MM.1S (cell line): ENCODE measurements around the gene ATP4A.

Experiments used
- DNase-seq: peaks from one replicate; pipeline ENCODE4 v3.0.0-alpha.2; 2015
- H2AFZ ChIP-seq: fragments of 300-600 bp; sonication (generic); 2 replicates; pipeline ENCODE4 v1.6.0; 2016; ENCODE audit warnings: antibody characterized with exemption, low read length
- H3F3A ChIP-seq: fragments of 300-600 bp; sonication (generic); 2 replicates; pipeline ENCODE4 v1.6.1; 2016; ENCODE audit warnings: mild to moderate bottlenecking, antibody characterized with exemption, low read length, moderate library complexity, mixed read lengths; ENCODE audit not compliant: insufficient read depth
- H3K27ac ChIP-seq: fragments of 300-600 bp; sonication (generic); 2 replicates; pipeline ENCODE4 v1.5.1; 2016; ENCODE audit warnings: mild to moderate bottlenecking, low read length
- H3K27me3 ChIP-seq: fragments of 300-600 bp; sonication (generic); replicated peaks from 2 replicates; pipeline ENCODE4 v1.6.0; 2016; ENCODE audit warnings: low read length; ENCODE audit not compliant: insufficient read depth
- H3K36me3 ChIP-seq: fragments of 300-600 bp; sonication (generic); replicated peaks from 2 replicates; pipeline ENCODE4 v1.6.1; 2016; ENCODE audit warnings: mild to moderate bottlenecking, low read length, mixed read lengths; ENCODE audit not compliant: insufficient read depth
- H3K4me1 ChIP-seq: fragments of 300-600 bp; sonication (generic); 2 replicates; pipeline ENCODE4 v1.6.1; 2016; ENCODE audit warnings: low read length, mixed read lengths
- H3K4me2 ChIP-seq: fragments of 300-600 bp; sonication (generic); 2 replicates; pipeline ENCODE4 v1.6.0; 2016; ENCODE audit warnings: low read depth, low read length
- H3K4me3 ChIP-seq: fragments of 300-600 bp; sonication (generic); 2 replicates; pipeline ENCODE4 v1.5.1; 2016; ENCODE audit warnings: low read length, mixed read lengths
- H3K79me2 ChIP-seq: fragments of 300-600 bp; sonication (generic); 2 replicates; pipeline ENCODE4 v1.6.1; 2016; ENCODE audit warnings: mixed run types, low read length, mixed read lengths
- H3K9ac ChIP-seq: fragments of 300-600 bp; sonication (generic); 2 replicates; pipeline ENCODE4 v1.6.1; 2016; ENCODE audit warnings: low read length, mixed read lengths
- H3K9me2 ChIP-seq: fragments of 300-600 bp; sonication (generic); replicated peaks from 2 replicates; pipeline ENCODE4 v1.6.1; 2016; ENCODE audit warnings: mild to moderate bottlenecking, low read length, mixed read lengths; ENCODE audit not compliant: insufficient read depth
- H3K9me3 ChIP-seq: fragments of 300-600 bp; sonication (generic); replicated peaks from 2 replicates; pipeline ENCODE4 v1.6.1; 2016; ENCODE audit warnings: mild to moderate bottlenecking, low read length, mixed read lengths; ENCODE audit not compliant: insufficient read depth
- H4K20me1 ChIP-seq: fragments of 300-600 bp; sonication (generic); 2 replicates; pipeline ENCODE4 v1.6.1; 2016; ENCODE audit warnings: mild to moderate bottlenecking, low read length, moderate library complexity, mixed read lengths; ENCODE audit not compliant: insufficient read depth
- CTCF ChIP-seq: fragments of 300-600 bp; sonication (generic); IDR thresholded peaks from 2 replicates; pipeline ENCODE4 v1.5.1; 2016; ENCODE audit warnings: antibody characterized with exemption, low read length, mixed read lengths
- EZH2 ChIP-seq: fragments of 300-600 bp; sonication (generic); optimal IDR thresholded peaks from 2 replicates; pipeline ENCODE3; 2017; ENCODE audit warnings: low read depth, mild to moderate bottlenecking, antibody characterized with exemption, low read length, mixed read lengths
- EZH2phosphoT487 ChIP-seq: fragments of 300-600 bp; sonication (generic); IDR thresholded peaks from 2 replicates; pipeline ENCODE4 v1.6.1; 2018; ENCODE audit warnings: antibody characterized with exemption, low read length

Gene ATP4A

DNA sequence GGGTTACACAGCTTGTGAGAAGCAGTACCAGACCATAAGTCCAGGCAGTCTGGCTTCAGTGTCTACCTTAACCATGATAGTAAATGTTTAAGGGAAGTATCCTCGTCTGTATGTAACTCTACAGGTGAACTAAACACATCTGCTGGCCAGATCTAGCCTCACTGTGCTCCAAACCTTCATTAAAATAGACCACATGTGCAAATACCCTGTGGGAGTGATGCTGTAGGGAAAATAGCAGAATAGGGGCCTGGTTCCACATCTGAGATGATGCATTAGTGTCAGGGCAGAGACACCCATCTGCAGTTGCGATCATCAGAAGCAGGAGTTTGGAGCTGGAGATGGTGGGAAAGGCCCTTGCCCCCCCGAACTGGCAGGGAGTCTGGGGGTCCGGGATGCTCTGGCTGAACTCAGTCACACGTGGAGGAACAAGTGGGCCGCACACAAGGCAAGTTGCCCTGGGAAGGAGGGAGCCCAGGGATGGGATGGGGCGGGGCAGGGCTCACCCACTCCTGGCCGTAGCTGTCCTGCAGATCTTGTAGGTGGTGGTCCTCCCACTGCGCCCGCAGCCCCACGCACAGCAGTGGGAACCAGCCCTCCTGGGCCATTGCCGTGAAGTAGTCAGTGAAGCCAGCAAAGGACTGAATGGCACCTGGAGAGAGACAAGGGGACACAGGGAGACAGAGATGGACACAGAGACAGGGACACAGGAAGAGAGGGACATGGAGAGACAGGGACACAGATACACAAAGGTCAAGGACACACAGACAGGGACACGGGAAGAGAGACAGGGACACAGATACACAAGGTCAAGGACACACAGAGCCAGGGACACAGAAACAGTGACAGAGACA is 10.7 kb downstream of the ATP4A start:
- Histone ChIP-seq H3F3A (no peaks in the 10 kb centered on the region), H3K36me3 (no peaks in the 10 kb centered on the region), H3K79me2 (no peaks in the 10 kb centered on the region), H3K4me1 (no peaks in the 10 kb centered on the region), H3K9me2 (no peaks in the 10 kb centered on the region), H3K9me3 (no peaks in the 10 kb centered on the region), H3K27ac (no peak overlapping the region), H3K4me3 (no peak overlapping the region), H4K20me1 (no peaks in the 10 kb centered on the region), H3K4me2 (no peak overlapping the region), H3K27me3 (peaks cover 49% of the 10 kb centered on the region), H2AFZ (no peak overlapping the region), H3K9ac (no peak overlapping the region)
- no peak for DNase-seq
- no peak for TF ChIP-seq EZH2
- no peak for TF ChIP-seq CTCF
- no peak for TF ChIP-seq EZH2phosphoT487

DNA sequence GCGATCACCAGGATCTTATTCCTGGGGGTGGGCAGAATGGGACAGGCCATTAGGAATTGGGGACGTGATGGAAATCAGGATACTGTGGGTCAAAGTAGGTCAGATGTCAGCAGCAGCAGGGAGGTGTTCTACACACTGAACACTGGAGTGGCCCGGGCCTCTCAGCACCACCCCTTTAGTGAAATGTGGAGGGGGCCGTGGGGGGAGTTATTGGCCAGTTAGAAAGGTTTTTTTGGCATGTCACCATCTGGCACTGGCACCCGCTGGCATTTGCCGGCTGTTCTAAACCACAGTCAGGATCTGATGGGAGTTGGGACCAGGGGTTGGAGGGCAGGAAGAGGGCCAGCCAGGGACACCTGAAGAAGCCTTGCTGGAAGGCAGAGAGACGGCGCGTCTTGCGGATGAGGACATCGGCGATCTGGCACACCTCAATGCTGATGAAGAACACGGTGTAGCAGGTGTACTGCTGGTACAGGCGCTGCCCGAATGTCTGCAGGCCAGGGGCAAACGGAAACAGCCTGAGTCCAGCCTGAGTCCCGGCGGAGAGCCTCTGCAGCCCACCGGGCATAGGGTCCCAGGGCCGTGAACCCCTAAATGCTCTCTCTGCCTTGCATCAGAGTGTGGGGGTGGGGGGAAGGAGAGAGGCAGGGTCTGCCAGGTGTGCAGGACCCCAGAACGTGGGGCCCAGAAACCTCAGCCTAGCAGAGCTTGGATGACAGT is 12.2 kb downstream of the ATP4A start:
- H3K4me1 ChIP-seq = peaks cover 6% of the 10 kb centered on the region; the same call in 1 of the 2 replicates
- no peaks in the 10 kb centered on the region for H3F3A ChIP-seq
- TF ChIP-seq CTCF (no peak), EZH2 (no peak), EZH2phosphoT487 (no peak)
- no peak overlapping the region for H3K27ac ChIP-seq
- no peak overlapping the region for H2AFZ ChIP-seq
- no peak overlapping the region for H3K4me2 ChIP-seq
- no peaks in the 10 kb centered on the region for H4K20me1 ChIP-seq
- no peaks in the 10 kb centered on the region for H3K9me2 ChIP-seq
- no peak overlapping the region for H3K9ac ChIP-seq
- peaks cover 36% of the 10 kb centered on the region for H3K27me3 ChIP-seq
- H3K4me3 ChIP-seq = no peak overlapping the region
- H3K36me3 ChIP-seq = no peaks in the 10 kb centered on the region
- H3K79me2 ChIP-seq = peaks cover 8% of the 10 kb centered on the region
- no peaks in the 10 kb centered on the region for H3K9me3 ChIP-seq
- DNase-seq = no peak

DNA sequence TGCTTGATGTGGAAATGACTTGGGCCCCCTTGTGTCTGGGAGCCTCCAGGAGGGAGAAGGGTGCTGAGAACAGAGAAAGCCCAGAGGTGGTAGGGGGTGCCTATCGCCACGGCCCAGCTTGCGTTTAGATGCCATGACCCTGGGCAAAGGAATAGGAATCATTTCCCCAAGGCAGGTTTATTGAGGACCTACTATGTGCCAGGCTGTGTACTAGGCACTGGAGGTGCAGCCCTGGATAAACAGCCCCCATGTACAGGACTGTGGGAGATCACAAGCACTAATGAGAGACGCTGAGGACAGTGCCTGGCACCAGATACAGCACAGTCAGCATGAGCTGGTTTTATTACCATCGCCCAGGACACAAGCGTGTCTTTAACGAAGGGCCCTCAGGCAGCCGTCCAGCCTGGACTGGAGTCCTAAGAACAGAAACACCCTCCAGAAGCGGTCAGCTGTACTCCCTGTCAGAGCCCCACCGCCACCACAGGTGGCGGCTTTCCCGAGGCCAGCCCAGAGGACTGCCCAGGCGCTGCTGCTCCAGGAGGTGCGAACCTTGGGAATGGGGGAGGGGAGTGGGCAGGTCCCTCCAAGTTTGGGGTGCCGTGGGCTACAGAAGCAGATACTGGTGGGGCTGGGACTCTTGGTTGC is 13.5 kb downstream of the ATP4A start:
- Histone ChIP-seq H3K4me1 (peaks cover 6% of the 10 kb centered on the region; the same call in 1 of the 2 replicates), H3K9ac (no peak overlapping the region), H2AFZ (no peak overlapping the region), H3K27me3 (peaks cover 24% of the 10 kb centered on the region), H3K27ac (no peak overlapping the region), H4K20me1 (no peaks in the 10 kb centered on the region), H3K9me3 (no peaks in the 10 kb centered on the region), H3K4me2 (no peak overlapping the region), H3K79me2 (peaks cover 17% of the 10 kb centered on the region), H3K4me3 (no peak overlapping the region), H3K9me2 (no peaks in the 10 kb centered on the region), H3F3A (no peaks in the 10 kb centered on the region), H3K36me3 (no peaks in the 10 kb centered on the region)
- no peak for DNase-seq
- TF ChIP-seq CTCF (no peak), EZH2phosphoT487 (no peak), EZH2 (no peak)
